ENCODE measurements around the gene CNOT10.

GRCh38 chr3:32655167-32655566 is 29.8 kb upstream of the CNOT10 start:
- TF ChIP-seq CTCF (IDR thresholded peaks at IDR 0.05): no peak
- TF ChIP-seq POLR2A (IDR thresholded peaks at IDR 0.05): no peak
